Right atrium auricular region (tissue), 2 donors: Measurements from ENCODE around the gene DNAJB6. TPM values are rescaled to one million over a fixed set of nuclear protein-coding genes. Genes with fewer than 3 reads are reported as not detected.

Source experiments
- DNase-seq: peaks from one replicate; pipeline ENCODE4 v3.0.0-alpha.2; 2019; ENCODE audit warnings: low spot score
- H3K27ac ChIP-seq, 2 donors: fragments of 200-600 bp; sonication (generic); 1 replicate in 1 of 2; 2 replicates in 1 of 2; pipeline ENCODE4 v1.5.1; 2016 to 2019
- H3K27me3 ChIP-seq, 2 donors: fragments of 200-600 bp; sonication (generic); one replicate each; pipeline versions ENCODE4 v1.5.1 to v1.6.0; 2017 to 2019
- H3K36me3 ChIP-seq: fragments of 200-600 bp; sonication (generic); one replicate; pipeline ENCODE4 v1.5.1; 2016
- H3K4me1 ChIP-seq, 2 donors: fragments of 200-600 bp; sonication (generic); one replicate each; pipeline versions ENCODE4 v1.5.1 to v1.6.0; 2017 to 2019
- H3K4me3 ChIP-seq, 2 donors: fragments of 200-600 bp; sonication (generic); 1 replicate in 1 of 2; 2 replicates in 1 of 2; pipeline ENCODE4 v1.5.1; 2017 to 2019; ENCODE audit warnings: mild to moderate bottlenecking in 1 of 2, moderate library complexity in 1 of 2
- H3K9me3 ChIP-seq, 2 donors: fragments of 200-600 bp; sonication (generic); one replicate each; pipeline ENCODE4 v1.5.1; 2019
- total RNA-seq, 2 donors: library from RNA; depleted of rRNA; stranded (reverse); fragments of >200 nt; gene quantifications; one replicate each; pipeline ENCODE4 v1.1.0, GENCODE V29; 2016
- TF ChIP-seq, protein P1 (sequence below), 2 donors: fragments of 200-600 bp; sonication (generic); IDR thresholded peaks; one replicate each; pipeline ENCODE4 v1.5.1; 2019; ENCODE audit warnings: antibody characterized with exemption in 2 of 2

Gene DNAJB6
- total RNA-seq, 2 donors from 2014 or later, result 134 to 137 TPM

GRCh38 chr7:157423348-157423747 lies 86.5 kb downstream of the DNAJB6 start:
- Histone ChIP-seq H3K9me3 (no peaks in the 10 kb centered on the region), H3K4me3 (no peak overlapping the region), H3K4me1 (peaks cover 0 to 12% of the 10 kb centered on the region in 2 donors), H3K27me3 (no peaks in the 10 kb centered on the region), H3K27ac (no peak overlapping the region), H3K36me3 (peaks cover 6% of the 10 kb centered on the region)
- TF ChIP-seq, protein P1, sequence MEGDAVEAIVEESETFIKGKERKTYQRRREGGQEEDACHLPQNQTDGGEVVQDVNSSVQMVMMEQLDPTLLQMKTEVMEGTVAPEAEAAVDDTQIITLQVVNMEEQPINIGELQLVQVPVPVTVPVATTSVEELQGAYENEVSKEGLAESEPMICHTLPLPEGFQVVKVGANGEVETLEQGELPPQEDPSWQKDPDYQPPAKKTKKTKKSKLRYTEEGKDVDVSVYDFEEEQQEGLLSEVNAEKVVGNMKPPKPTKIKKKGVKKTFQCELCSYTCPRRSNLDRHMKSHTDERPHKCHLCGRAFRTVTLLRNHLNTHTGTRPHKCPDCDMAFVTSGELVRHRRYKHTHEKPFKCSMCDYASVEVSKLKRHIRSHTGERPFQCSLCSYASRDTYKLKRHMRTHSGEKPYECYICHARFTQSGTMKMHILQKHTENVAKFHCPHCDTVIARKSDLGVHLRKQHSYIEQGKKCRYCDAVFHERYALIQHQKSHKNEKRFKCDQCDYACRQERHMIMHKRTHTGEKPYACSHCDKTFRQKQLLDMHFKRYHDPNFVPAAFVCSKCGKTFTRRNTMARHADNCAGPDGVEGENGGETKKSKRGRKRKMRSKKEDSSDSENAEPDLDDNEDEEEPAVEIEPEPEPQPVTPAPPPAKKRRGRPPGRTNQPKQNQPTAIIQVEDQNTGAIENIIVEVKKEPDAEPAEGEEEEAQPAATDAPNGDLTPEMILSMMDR (IDR thresholded peaks at IDR 0.05), result no peak
- DNase-seq, result no peak

DNA sequence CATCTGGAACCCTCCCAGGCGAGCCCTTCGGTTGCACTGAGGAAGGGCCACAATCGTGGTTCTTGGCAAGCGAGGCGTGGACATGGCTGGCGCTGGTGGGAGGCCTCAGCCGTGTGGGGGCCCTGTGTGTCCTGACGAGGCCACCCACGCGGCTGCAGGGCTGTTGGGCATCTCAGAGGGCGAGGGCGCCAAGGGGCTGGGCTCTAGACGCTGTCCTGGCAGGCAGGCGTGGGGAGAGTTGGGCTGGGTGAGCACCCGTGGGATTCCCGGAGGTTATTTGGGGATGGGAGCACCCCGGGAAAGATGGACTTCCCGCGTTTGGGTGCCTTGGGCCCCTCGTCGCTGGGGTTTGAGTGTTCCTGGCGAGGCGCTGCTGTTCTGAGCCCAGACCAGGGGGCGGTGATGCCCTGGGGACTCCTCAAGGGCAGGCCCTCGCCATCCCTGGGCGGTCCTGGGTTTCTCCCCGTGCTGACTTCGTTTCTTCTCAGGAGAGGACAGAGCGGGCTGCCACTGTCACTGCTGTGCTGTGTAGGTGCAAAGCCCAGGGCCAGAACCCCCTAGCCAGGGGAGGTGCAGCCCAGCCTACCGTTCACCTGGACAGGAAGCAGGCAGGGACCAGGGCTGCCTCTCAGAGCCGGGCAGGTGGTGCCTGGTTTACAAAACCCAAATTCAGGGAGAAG lies 87.2 kb downstream of the DNAJB6 start:
- TF ChIP-seq, protein P1 (IDR thresholded peaks at IDR 0.05), result no peak
- no peak for DNase-seq
- Histone ChIP-seq H3K9me3 (no peaks in the 10 kb centered on the region), H3K4me1 (peaks cover 0 to 12% of the 10 kb centered on the region in 2 donors), H3K4me3 (no peak overlapping the region), H3K27me3 (no peaks in the 10 kb centered on the region), H3K27ac (no peak overlapping the region), H3K36me3 (no peaks in the 10 kb centered on the region)

GRCh38 chr7:157425137-157425731 lies 88.4 kb downstream of the DNAJB6 start:
- H3K4me3 ChIP-seq, result no peak overlapping the region
- TF ChIP-seq, protein P1 (IDR thresholded peaks at IDR 0.05), result no peak
- no peak for DNase-seq
- H3K4me1 ChIP-seq, result peaks cover 0 to 12% of the 10 kb centered on the region in 2 donors
- no peaks in the 10 kb centered on the region for H3K36me3 ChIP-seq
- no peaks in the 10 kb centered on the region for H3K27me3 ChIP-seq
- no peaks in the 10 kb centered on the region for H3K9me3 ChIP-seq
- H3K27ac ChIP-seq, result no peak overlapping the region

DNA sequence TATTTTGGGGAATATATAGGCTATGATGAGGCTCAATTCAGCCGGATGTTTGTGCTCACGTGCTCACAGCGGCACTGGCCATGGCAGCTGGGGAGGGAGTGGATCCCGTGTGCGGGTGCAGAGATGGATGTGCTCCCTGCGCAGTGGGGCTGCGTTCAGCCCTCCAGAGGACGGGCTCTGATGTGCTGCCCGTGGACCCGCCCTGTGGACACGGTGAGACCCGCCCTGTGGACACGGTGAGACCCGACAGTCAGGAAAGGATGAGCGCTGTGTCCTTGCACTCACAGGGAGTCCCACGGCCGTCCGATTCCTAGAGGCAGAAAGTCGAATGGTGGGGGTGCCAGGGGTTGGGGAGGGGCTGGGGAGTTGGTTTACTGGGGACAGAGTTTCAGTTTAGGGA lies 89.0 kb downstream of the DNAJB6 start:
- Histone ChIP-seq H3K4me3 (no peak overlapping the region), H3K27ac (no peak overlapping the region), H3K27me3 (no peaks in the 10 kb centered on the region), H3K4me1 (peaks cover 0 to 12% of the 10 kb centered on the region in 2 donors), H3K36me3 (no peaks in the 10 kb centered on the region), H3K9me3 (no peaks in the 10 kb centered on the region)
- TF ChIP-seq, protein P1 (IDR thresholded peaks at IDR 0.05), result no peak
- no peak for DNase-seq

GRCh38 chr7:157426463-157427301 lies 89.9 kb downstream of the DNAJB6 start:
- H3K27ac ChIP-seq, result no peak overlapping the region
- TF ChIP-seq, protein P1 (IDR thresholded peaks at IDR 0.05), result no peak
- no peak for DNase-seq
- no peaks in the 10 kb centered on the region for H3K27me3 ChIP-seq
- peaks cover 0 to 12% of the 10 kb centered on the region in 2 donors for H3K4me1 ChIP-seq
- no peak overlapping the region for H3K4me3 ChIP-seq
- no peaks in the 10 kb centered on the region for H3K9me3 ChIP-seq
- no peaks in the 10 kb centered on the region for H3K36me3 ChIP-seq
